Measurements from ENCODE around the gene VPS39. TPM values are rescaled to one million over a fixed set of nuclear protein-coding genes. Genes with fewer than 3 reads are reported as not detected.
A peak's percentile ranks its signal among the peaks of the same experiment; 100 is the strongest.

The VPS39 gene
- total RNA-seq, 1 experiment from 2014 or later: 55.2 TPM

GRCh38 chr15:42165106-42165505, 43.0 kb downstream of the VPS39 start:
- CTCF ChIA-PET: no interaction called here
- no peak for TF ChIP-seq CTCF (IDR thresholded peaks at IDR 0.05)
- TF ChIP-seq TCF7L2 (IDR thresholded peaks at IDR 0.05; ENCODE audit: low read depth, low read length): no peak
- no peak for TF ChIP-seq POLR2AphosphoS5 (IDR thresholded peaks at IDR 0.05; ENCODE audit: low read depth, low read length)
- no peak for TF ChIP-seq SIN3A (IDR thresholded peaks at IDR 0.05; ENCODE audit: borderline replicate concordance, insufficient read depth, low read depth, low read length)
- TF ChIP-seq REST (IDR thresholded peaks at IDR 0.05; ENCODE audit: insufficient read depth in 1 of 2, low read depth in 2 of 2, low read length in 1 of 2): no peak
- peaks cover 27% of the 10 kb centered on the region for H3K36me3 ChIP-seq (ENCODE audit: control insufficient read depth, insufficient read depth, low read length)

GRCh38 chr15:42163947-42164550, 44.1 kb downstream of the VPS39 start:
- Histone ChIP-seq H3K27me3 (ENCODE audit: control insufficient read depth, insufficient read depth, low read length) (no peaks in the 10 kb centered on the region), H3K4me1 (ENCODE audit: control insufficient read depth, insufficient read depth, low read length) (no peaks in the 10 kb centered on the region), H3K36me3 (ENCODE audit: control insufficient read depth, insufficient read depth, low read length) (peaks cover 24% of the 10 kb centered on the region), H3K27ac (ENCODE audit: low read length) (no peak overlapping the region), H3K9me3 (ENCODE audit: control insufficient read depth, insufficient read depth, low read depth, low read length) (no peaks in the 10 kb centered on the region), H3K4me3 (ENCODE audit: low read depth in 2 of 2, low read length in 2 of 2) (no peak overlapping the region)
- TF ChIP-seq TCF7L2 (IDR thresholded peaks at IDR 0.05; ENCODE audit: low read depth, low read length) (no peak), CTCF (IDR thresholded peaks at IDR 0.05) (no peak)
- in situ Hi-C loops (cut with HindIII; ENCODE audit: low pct_unique_long_range_greater_than_20kb, low sequenced_read_pairs): no loop called here
- intact Hi-C loops (cut with micrococcal nuclease; ENCODE audit: unreplicated experiment): no loop called here
- no peak for ATAC-seq
- DNase-seq (ENCODE audit: low read depth, low spot score): no peak
- no TSS peak for BruUV-seq (replicated peaks)
- POLR2A ChIA-PET: no interaction called here
- CTCF ChIA-PET: interaction anchor here (0.6 kb wide), 1 partner anchor 221 kb away, joined by 5 read pairs; no protein-coding TSS in a partner anchor

More at GRCh38 chr15:42165106-42165505, 43.0 kb downstream of the VPS39 start:
- no peak for ATAC-seq
- Histone ChIP-seq H3K9me3 (ENCODE audit: control insufficient read depth, insufficient read depth, low read depth, low read length) (no peaks in the 10 kb centered on the region), H3K27me3 (ENCODE audit: control insufficient read depth, insufficient read depth, low read length) (no peaks in the 10 kb centered on the region), H3K4me1 (ENCODE audit: control insufficient read depth, insufficient read depth, low read length) (no peaks in the 10 kb centered on the region), H3K27ac (ENCODE audit: low read length) (no peak overlapping the region), H3K4me3 (ENCODE audit: low read depth in 2 of 2, low read length in 2 of 2) (no peak overlapping the region)
- in situ Hi-C loops (cut with HindIII; ENCODE audit: low pct_unique_long_range_greater_than_20kb, low sequenced_read_pairs) (no loop called here), intact Hi-C loops (cut with micrococcal nuclease; ENCODE audit: unreplicated experiment) (no loop called here)
- POLR2A ChIA-PET: no interaction called here
- BruUV-seq (replicated peaks): TSS peak; percentile 51
- no peak for DNase-seq (ENCODE audit: low read depth, low spot score)

Data from Panc1 (cell line).